ENCODE data around the gene BAIAP3.

BAIAP3 gene

GRCh38 chr16:1371054-1371978 lies 37.9 kb downstream of the BAIAP3 start:
- DNase-seq = no peak

DNA sequence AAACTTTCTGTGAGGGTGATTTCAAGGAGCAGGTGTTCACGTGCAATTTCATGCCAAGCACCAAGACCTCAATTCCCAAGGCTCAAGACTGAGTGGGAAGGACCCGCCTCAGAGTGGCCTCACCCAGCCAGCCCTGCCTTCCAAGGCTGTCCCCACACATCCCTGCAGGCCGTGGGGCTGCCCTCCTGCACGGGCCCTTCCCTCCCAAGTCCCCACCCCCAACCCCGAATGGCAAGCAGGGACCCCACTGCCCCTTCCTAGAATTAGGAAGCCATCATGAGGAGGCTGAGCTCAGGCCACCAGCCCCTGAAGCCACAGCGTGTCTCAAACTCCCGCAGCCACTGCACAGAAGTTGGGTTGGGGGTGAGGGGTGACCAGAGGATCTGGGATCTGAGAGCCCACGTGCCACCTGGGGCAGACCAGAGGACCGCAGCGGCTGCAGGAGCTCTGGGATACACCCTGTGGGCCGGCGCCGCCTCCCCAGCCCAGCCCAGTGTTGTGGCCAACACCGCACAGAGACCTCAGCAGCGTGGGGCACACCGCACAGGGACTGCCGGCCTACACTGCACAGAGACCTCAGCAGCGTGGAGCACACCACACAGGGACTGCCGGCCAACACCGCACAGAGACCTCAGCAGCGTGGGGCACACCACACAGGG lies 39.0 kb downstream of the BAIAP3 start:
- no peak for DNase-seq

GRCh38 chr16:1374418-1375297 lies 41.2 kb downstream of the BAIAP3 start:
- no peak for DNase-seq

DNA sequence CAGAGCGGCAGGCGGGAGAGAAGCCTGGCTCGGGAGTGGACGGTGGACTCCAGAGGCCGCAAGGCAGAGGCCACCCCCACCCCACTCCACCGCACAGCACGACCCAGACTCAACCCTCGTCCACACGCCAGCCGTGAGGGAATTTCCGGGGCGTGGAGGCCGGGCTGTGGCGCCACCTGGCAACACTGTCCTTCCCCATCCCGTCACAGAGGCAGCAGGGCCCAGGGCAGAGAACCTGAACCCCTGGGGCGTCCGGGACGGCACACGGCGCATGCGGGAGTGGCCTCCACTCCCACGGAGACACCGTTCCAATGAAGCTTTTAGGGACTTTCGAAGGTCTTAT lies 41.8 kb downstream of the BAIAP3 start:
- no peak for DNase-seq

DNA sequence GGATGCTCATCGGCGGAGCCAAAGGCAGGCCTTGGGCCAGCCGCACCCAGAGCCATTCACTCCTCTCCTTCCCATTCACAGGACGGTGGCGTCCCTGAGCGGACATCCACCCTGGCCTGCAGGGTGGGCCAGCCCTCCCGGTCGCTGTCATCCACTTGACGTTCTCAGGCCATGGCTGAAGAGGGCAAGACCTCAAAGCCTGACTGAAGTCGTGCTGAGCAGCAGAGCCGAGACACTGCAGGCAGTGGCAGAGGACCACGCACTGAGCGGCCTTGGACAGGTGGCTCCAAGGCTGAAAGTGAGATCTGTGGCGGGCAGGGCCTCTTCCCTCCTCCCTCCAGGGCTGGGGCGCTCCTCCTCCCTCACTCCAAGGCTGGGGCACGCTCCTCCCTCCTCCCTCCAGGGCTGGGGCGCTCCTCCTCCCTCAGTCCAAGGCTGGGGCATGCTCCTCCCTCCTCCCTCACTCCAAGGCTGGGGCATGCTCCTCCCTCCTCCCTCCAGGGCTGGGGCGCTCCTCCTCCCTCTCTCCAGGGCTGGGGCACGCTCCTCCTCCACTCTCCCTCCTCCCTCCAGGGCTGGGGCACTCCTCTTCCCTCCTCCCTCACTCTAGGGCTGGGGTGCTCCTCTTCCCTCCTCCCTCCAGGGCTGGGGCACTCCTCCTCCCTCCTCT lies 42.4 kb downstream of the BAIAP3 start:
- no peak for DNase-seq

DNA sequence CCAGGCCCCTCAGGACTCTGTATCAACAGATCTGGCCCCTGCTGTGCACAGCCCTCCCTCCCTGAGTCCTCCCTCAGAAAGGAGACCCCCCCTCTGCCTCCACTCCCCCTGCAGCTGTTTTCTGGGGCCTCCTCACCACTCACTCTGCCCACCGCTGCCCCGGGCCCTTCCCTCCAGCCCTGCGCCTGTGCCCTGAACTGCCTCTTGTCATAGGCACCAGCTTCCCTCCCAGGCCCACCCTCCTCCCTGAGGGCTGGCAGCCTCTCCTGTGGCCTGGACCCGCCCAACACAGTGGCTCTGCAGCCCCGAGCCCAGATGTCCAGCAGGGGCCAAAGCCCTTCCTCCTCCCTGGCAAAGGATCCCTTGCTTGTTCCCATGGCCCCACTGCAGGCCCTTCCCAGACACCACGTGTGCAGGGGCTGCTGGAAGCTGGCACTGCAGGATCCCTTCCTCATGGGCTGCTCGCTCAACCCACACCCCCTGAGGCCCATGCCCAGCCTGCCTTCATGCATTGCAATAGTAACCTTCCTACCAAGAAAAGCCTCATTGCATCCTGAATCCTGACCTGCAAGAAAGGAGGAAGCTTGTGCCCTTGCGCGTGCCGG lies 44.1 kb downstream of the BAIAP3 start:
- no peak for DNase-seq

DNA sequence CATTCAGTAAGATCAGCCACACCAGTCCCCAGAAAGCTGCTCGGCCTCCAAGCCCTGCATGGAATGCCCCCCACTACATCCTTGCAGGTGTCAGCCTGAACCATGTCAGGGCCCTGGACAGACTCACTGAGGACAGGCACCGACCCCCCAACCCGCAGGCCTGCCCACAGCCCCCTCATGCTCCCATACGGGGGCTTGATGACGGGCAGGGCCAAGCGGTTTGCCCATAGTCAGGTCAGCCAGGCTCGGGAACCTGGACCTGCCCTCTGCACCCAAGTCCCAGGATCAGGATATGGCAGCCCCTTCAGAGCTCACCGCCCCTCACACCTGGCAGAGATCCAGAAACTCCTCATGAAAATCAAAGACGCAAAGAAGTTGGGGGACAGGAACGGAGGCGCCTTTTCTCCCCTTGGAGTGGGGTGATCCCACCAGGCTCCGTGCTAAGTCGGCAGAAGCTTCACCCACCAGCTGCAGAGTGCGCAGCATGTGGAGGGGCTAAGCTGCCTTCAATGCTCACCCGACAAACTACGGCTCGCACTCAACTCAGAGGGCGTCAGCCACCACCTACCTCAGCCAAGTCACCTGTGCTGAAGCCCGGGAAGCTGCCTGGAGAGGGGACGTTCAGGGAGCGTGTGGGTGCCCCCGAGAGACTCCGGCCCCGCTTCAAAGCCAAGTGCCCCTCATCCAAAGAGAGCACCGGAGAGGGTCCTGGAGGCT lies 44.8 kb downstream of the BAIAP3 start:
- no peak for DNase-seq

GRCh38 chr16:1378804-1379303 lies 45.4 kb downstream of the BAIAP3 start:
- peak; percentile 91 for DNase-seq

DNA sequence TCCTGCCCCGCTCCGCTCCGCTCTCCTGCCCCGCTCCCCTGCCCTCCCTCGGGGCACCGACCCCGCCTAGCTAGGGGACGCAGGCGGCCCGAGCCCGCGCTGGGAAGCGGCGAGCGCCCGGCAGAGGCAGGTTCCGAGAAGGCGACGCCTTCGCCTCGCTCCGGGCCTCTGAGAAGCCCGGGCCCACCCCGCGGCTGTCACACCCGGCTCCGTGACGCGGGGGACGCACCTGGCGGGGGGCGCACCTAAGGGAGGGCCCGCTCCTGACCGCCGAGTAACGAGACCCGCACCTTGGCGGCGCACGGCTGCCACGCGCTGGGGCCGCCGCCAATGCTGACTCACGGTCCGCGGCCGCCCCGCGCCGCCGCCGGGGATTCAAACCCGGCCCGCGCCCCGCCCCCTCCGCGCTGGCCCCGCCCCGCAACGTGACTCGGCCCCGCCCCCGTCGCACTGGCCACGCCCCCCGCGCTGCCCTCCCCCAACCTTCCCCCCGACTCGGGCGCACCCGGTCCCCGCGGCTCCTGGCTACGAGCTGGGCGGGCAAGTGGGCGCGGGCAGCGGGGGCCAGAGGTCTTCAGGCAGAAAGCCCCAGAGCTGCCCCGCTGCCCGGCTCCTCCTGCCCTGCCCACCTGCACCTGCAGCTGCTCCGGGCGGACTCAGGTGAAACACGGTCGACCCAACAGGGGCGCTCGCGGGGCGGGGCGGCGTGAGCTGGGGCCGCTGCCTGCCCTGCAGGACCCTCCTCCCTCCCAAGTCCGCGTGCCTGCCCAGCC lies 46.0 kb downstream of the BAIAP3 start:
- peak; percentile 90 for DNase-seq

DNA sequence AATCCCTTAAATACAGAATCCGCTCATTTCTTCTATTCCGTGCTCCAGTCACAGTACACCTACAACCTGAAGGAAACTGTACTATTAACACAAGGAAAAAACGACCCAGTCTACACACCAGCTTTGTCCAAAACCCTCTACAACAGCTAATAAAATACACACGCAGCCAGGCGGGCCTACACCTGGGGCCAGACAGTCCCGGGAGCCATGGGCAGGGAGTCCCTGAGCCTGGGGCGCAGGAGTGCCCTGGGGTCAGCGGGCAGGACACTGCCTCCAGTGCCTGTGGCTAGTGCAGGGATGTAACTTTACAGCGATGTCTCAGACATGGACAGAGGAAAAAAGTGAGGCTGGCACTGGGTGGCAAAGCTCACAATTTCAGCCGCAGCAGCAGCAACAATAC lies 46.8 kb downstream of the BAIAP3 start:
- no peak for DNase-seq

DNA sequence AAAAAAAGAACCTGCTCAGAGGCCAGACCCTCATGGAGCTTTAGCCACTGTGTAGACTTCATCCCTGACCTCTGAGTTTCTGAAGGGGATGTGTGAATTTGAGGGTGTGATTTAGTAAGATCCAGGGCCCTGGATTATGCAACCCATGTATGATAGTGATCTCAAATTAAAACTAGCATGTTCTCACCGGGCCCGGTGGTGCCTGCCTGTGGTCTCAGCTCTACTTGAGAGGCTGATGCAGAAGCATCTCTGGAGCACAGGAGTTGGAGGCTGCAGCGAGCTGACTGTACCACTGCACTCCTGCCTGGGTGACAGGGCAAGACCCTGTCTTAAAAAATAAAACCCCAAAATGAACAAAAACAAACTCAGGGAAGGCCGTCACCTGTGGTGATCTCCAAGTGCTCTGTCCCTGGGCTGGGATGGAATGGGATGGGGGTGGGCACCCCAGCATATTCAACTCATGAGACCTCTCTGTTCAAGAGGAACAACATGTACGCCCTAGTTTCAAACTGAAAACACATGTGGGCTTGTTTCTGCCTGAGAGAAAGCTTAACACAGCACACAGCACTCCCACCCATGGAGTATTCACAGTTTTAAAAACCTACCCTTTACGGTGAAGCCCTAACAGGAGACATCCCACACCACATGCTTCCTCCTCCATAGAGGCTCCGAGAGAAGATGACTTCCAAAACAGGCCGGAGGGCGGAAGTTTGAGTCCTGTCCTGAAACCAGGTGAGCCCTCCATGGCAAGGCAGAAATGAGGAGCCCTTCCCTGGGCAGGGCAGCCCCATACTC lies 48.4 kb downstream of the BAIAP3 start:
- DNase-seq = no peak

GRCh38 chr16:1383556-1383955 lies 50.1 kb downstream of the BAIAP3 start:
- no peak for DNase-seq

DNA sequence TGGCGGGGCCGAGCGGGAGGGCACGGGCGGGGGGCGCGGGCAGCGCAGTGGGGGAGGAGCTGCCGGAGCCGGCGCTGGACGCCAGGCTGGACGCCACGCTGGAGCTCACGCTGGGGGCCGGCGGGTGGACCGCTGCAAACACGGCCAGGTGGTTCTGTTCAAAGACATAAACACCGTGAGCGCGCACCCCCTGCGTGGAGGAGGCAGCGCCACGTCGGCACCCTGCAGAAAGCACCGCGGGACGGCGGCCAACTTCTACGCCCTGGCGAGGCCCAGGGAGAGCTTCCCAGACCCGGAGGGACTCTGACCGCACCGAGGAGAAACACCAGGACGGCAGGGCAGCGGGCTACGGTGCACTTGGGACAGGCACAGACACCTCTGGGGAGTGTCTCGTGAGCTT lies 51.8 kb downstream of the BAIAP3 start:
- no peak for DNase-seq

GRCh38 chr16:1387331-1387730 lies 53.9 kb downstream of the BAIAP3 start:
- DNase-seq = no peak

DNA sequence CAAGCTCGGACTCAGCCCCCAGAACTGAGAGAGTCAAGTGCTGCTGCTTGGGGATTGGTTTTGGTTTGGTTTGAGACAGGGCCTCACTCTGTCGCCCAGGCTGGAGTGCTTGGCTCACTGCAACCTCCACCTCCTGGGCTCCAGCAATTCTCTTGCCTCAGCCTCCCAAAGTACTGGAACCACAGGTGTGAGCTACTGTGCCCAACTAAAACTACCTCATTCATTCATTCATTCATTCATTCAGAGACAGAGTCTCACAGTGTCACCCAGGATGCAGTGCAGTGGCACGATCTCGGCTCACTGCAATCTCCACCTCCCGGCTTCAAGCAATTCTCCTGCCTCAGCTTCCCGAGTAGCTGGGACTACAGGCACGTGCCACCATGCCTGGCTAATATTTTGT lies 56.3 kb downstream of the BAIAP3 start:
- DNase-seq = no peak

DNA sequence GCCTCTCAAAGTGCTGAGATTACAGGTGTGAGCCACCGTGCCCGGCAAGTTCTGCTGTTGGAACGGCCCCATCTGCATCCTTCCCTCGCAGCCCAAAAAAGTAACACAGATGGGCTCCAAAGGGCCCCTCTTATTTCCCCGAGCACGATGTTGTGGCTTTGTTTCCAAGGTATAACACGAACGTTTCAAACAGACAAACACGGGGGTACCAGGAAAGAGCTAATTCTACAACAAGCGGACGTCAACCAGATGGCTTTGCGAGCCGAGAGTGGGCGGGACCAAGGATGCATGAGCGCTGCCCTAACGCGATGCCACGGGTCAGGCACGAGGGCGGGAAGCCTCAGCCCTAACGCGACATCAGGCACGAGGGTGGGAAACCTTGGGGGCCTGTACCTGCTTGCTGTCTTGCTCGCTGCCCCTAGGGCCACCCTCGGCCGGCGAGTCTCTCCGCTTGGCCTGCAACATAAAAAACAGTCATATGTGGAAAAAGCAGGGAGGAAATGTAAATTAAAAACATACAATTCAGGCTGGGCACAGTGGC lies 56.9 kb downstream of the BAIAP3 start:
- DNase-seq = no peak

- no peak for DNase-seq
Measured at GRCh38 chr16:1392826-1393225, 59.4 kb downstream of the BAIAP3 start.

DNA sequence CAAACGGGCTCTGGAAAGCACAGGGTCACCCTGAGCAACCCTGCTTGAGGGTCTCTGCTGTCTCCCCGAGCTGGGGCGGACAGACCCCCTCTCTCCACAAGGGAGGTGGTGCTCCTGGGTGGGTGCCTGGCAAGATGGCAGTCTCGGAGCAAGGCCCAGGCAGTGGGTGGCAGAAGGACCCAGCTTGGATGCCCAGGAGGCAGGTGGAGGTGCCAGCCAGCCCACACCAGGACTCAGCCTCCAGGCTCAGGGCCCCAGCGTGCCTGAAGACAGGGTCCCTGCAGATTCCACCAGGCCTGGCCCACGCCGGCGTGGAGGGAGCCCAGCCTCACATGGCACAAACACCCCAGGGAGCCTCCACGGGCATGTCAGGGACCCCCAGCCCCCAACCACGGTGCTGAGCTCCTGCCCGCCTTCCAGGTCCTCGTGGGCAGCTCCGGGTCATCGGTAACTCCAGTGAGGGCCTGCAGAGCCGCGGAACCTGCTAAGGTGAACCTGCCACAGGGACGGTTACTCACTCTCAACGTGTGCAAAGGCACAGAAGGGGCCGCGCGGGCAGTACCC lies 60.2 kb downstream of the BAIAP3 start:
- no peak for DNase-seq

DNA sequence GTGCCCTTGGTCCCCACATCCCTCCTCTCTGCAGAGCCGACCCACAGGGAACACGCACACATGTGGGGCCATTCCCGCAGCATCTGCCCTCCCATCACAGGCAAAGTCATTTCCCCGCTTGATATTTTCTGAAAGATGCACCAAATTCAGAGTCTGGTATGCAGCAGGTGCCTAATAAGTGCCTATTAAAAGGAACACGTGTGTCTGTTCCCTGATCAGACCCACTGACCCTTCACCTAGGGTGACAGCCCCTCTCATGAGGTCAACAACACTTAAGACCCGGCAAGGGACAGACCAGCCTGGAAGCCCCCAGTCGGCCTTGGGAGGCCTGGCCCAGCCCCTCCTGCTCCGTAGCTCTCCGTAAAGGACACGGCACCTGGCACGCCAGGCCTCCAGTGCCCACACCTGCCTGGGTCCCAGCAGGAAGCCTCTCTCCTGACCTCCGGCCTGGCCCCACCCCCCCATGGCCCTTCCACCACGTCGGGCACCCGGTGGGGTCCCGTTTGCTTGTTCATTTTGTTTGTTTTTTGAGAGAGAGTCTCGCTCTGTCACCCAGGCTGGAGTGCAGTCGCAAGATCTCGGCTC lies 61.0 kb downstream of the BAIAP3 start:
- DNase-seq = no peak
